Liver (tissue), 9 donors: ENCODE results near the gene PSMB9. TPM values are rescaled to one million over a fixed set of nuclear protein-coding genes. Genes with fewer than 3 reads are reported as not detected.

ENCODE experiments used
- DNase-seq: peaks from one replicate; pipeline ENCODE4 v3.0.0-alpha.2; 2017; ENCODE audit warnings: low spot score
- H3K27ac ChIP-seq, 2 donors: one replicate each; pipeline ENCODE4 v1.7.0; 2013; ENCODE audit warnings: inconsistent platforms in 2 of 2, low read length in 2 of 2, control low read depth in 1 of 2, low read depth in 1 of 2, mild to moderate bottlenecking in 1 of 2
- H3K27me3 ChIP-seq, 4 donors: one replicate each; pipeline versions ENCODE4 v1.6.1 to v1.7.0; 2013; ENCODE audit warnings: low read length in 3 of 4, inconsistent platforms in 1 of 4, mild to moderate bottlenecking in 1 of 4, moderate library complexity in 1 of 4; ENCODE audit not compliant: control insufficient read depth in 4 of 4, insufficient read depth in 4 of 4
- H3K36me3 ChIP-seq, 4 donors: one replicate each; pipeline versions ENCODE4 v1.6.1 to v1.7.0; 2013; ENCODE audit warnings: low read length in 3 of 4, mild to moderate bottlenecking in 3 of 4, low read depth in 1 of 4, moderate library complexity in 1 of 4; ENCODE audit not compliant: control insufficient read depth in 4 of 4, insufficient read depth in 3 of 4
- H3K4me1 ChIP-seq, 4 donors: one replicate each; pipeline versions ENCODE4 v1.6.1 to v1.7.0; 2013; ENCODE audit warnings: low read length in 3 of 4, mild to moderate bottlenecking in 3 of 4, moderate library complexity in 1 of 4; ENCODE audit not compliant: control insufficient read depth in 4 of 4, insufficient read depth in 4 of 4
- H3K4me3 ChIP-seq, 3 donors: one replicate each; pipeline versions ENCODE4 v1.6.1 to v1.7.0; 2013; ENCODE audit warnings: low read length in 3 of 3, control low read depth in 1 of 3, low read depth in 1 of 3, mild to moderate bottlenecking in 1 of 3
- H3K9ac ChIP-seq, 2 donors: one replicate each; pipeline ENCODE4 v1.7.0; 2013; ENCODE audit warnings: low read length in 2 of 2, mild to moderate bottlenecking in 2 of 2, moderate library complexity in 2 of 2, control low read depth in 1 of 2, low read depth in 1 of 2
- H3K9me3 ChIP-seq, 4 donors: one replicate each; pipeline versions ENCODE4 v1.6.1 to v1.7.0; 2013; ENCODE audit warnings: low read length in 3 of 4; ENCODE audit not compliant: control insufficient read depth in 4 of 4
- CTCF ChIP-seq: fragments of 150-350 bp; IDR thresholded peaks from 2 replicates; pipeline ENCODE4 v1.5.1; 2017; ENCODE audit warnings: improper control_type of control experiment, low read depth, low read length; ENCODE audit not compliant: missing input control
- EGR1 ChIP-seq, 2 donors: IDR thresholded peaks; 2 replicates each; pipeline ENCODE4 v1.6.1; 2016 to 2018; ENCODE audit warnings: antibody characterized with exemption in 2 of 2, low read depth in 2 of 2
- FOXA1 ChIP-seq: IDR thresholded peaks from 2 replicates; pipeline ENCODE4 v1.6.1; 2016; ENCODE audit warnings: antibody characterized with exemption
- FOXA2 ChIP-seq: IDR thresholded peaks from 2 replicates; pipeline ENCODE4 v1.6.1; 2016; ENCODE audit warnings: antibody characterized with exemption
- GABPA ChIP-seq, 2 donors: IDR thresholded peaks in 1 of 2; conservative IDR thresholded peaks in 1 of 2; 2 replicates each; pipeline ENCODE4 v1.6.1; 2016; ENCODE audit warnings: antibody characterized with exemption in 2 of 2, mild to moderate bottlenecking in 1 of 2, moderate library complexity in 1 of 2
- HNF4A ChIP-seq, 2 donors: conservative IDR thresholded peaks; 2 replicates each; pipeline ENCODE4 v1.6.1; 2016; ENCODE audit warnings: antibody characterized with exemption in 2 of 2, mild to moderate bottlenecking in 2 of 2
- HNF4G ChIP-seq: IDR thresholded peaks from 2 replicates; pipeline ENCODE4 v1.6.1; 2016; ENCODE audit warnings: antibody characterized with exemption
- JUND ChIP-seq, 2 donors: IDR thresholded peaks; 2 replicates each; pipeline ENCODE4 v1.6.1; 2016; ENCODE audit warnings: antibody characterized with exemption in 2 of 2
- MAX ChIP-seq: IDR thresholded peaks from 2 replicates; pipeline ENCODE4 v1.6.1; 2016; ENCODE audit warnings: antibody characterized with exemption
- NR2F2 ChIP-seq: IDR thresholded peaks from 2 replicates; pipeline ENCODE4 v1.6.1; 2016; ENCODE audit warnings: antibody characterized with exemption
- RAD21 ChIP-seq, 2 donors: IDR thresholded peaks; 2 replicates each; pipeline ENCODE4 v1.6.1; 2016; ENCODE audit warnings: antibody characterized with exemption in 2 of 2, mild to moderate bottlenecking in 2 of 2
- RXRA ChIP-seq, 2 donors: IDR thresholded peaks; 2 replicates each; pipeline ENCODE4 v1.6.1; 2017 to 2018; ENCODE audit warnings: antibody characterized with exemption in 2 of 2, mild to moderate bottlenecking in 1 of 2
- SP1 ChIP-seq: IDR thresholded peaks from 2 replicates; pipeline ENCODE4 v1.6.1; 2018; ENCODE audit warnings: antibody characterized with exemption, mild to moderate bottlenecking
- TAF1 ChIP-seq: conservative IDR thresholded peaks from 2 replicates; pipeline ENCODE4 v1.6.1; 2016; ENCODE audit warnings: antibody characterized with exemption, mild to moderate bottlenecking
- YY1 ChIP-seq: IDR thresholded peaks from 2 replicates; pipeline ENCODE4 v1.6.1; 2016; ENCODE audit warnings: antibody characterized with exemption, mild to moderate bottlenecking
- ZBTB33 ChIP-seq: IDR thresholded peaks from 2 replicates; pipeline ENCODE4 v1.6.1; 2016; ENCODE audit warnings: antibody characterized with exemption
- WGBS: extraction: QIAGEN DNeasy Blood & Tissue Kit; methylation state at CpG from one replicate; pipeline ENCODE4 v1.1.7; 2013; 5-methylcytosine and 5-hydroxymethylcytosine counted together
- polyA plus RNA-seq, 2 donors: library from polyadenylated mRNA; stranded (reverse) in 1 of 2; unstranded in 1 of 2; fragments of 200-250 nt in 1 of 2; fragments of >200 nt in 1 of 2; fragmentation: Nextera tagmentation in 1 of 2; extraction: Ambion mirVana in 1 of 2; gene quantifications; one replicate each; pipeline versions ENCODE4 v1.2.1 to v1.2.3, GENCODE V29; 2013 to 2015
- total RNA-seq, 2 donors: library from RNA; depleted of rRNA; stranded (reverse); fragments of >200 nt; gene quantifications; one replicate each; pipeline ENCODE4 v1.2.3, GENCODE V29; 2014
- TF ChIP-seq, protein P1 (sequence below): IDR thresholded peaks from 2 replicates; pipeline ENCODE4 v1.6.1; 2016; ENCODE audit warnings: antibody characterized with exemption, mild to moderate bottlenecking
- TF ChIP-seq, protein P2 (sequence below): IDR thresholded peaks from 2 replicates; pipeline ENCODE4 v1.6.1; 2016; ENCODE audit warnings: antibody characterized with exemption
- donor health status: healthy.
- donor health status: healthy.
- donor health status: healthy.
- donor health status: healthy.
- donor health status: healthy.

PSMB9 gene
- total and polyA plus RNA-seq, 4 donors = 11.7 to 31.6 (median 20.2) TPM

GRCh38 chr6:32876603-32877002, 22.6 kb downstream of the PSMB9 start:
- Histone ChIP-seq H3K36me3 (no peaks in the 10 kb centered on the region), H3K4me1 (peaks cover 0 to 4% (median 0%) of the 10 kb centered on the region in 4 donors), H3K9ac (no peak overlapping the region), H3K9me3 (no peaks in the 10 kb centered on the region), H3K27ac (no peak overlapping the region), H3K4me3 (no peak overlapping the region), H3K27me3 (peaks cover 0 to 4% (median 0%) of the 10 kb centered on the region in 4 donors)
- WGBS = 96% methylated on average over 2 of the region's 2 CpGs
- DNase-seq = no peak
- TF ChIP-seq RAD21 (IDR thresholded peaks at IDR 0.05) (no peak), FOXA2 (no peak), CTCF (no peak), RXRA (IDR thresholded peaks at IDR 0.05) (no peak), GABPA (IDR thresholded peaks at IDR 0.05 in 1 of 2, conservative IDR thresholded peaks at IDR 0.05 in 1 of 2) (no peak), EGR1 (IDR thresholded peaks at IDR 0.05; ENCODE audit: low read depth in 2 of 2) (no peak), NR2F2 (no peak), MAX (no peak), ZBTB33 (no peak), JUND (IDR thresholded peaks at IDR 0.05) (no peak), HNF4G (no peak), FOXA1 (no peak), SP1 (no peak), YY1 (no peak), TAF1 (no peak), HNF4A (conservative IDR thresholded peaks at IDR 0.05) (no peak)
- TF ChIP-seq, protein P1, sequence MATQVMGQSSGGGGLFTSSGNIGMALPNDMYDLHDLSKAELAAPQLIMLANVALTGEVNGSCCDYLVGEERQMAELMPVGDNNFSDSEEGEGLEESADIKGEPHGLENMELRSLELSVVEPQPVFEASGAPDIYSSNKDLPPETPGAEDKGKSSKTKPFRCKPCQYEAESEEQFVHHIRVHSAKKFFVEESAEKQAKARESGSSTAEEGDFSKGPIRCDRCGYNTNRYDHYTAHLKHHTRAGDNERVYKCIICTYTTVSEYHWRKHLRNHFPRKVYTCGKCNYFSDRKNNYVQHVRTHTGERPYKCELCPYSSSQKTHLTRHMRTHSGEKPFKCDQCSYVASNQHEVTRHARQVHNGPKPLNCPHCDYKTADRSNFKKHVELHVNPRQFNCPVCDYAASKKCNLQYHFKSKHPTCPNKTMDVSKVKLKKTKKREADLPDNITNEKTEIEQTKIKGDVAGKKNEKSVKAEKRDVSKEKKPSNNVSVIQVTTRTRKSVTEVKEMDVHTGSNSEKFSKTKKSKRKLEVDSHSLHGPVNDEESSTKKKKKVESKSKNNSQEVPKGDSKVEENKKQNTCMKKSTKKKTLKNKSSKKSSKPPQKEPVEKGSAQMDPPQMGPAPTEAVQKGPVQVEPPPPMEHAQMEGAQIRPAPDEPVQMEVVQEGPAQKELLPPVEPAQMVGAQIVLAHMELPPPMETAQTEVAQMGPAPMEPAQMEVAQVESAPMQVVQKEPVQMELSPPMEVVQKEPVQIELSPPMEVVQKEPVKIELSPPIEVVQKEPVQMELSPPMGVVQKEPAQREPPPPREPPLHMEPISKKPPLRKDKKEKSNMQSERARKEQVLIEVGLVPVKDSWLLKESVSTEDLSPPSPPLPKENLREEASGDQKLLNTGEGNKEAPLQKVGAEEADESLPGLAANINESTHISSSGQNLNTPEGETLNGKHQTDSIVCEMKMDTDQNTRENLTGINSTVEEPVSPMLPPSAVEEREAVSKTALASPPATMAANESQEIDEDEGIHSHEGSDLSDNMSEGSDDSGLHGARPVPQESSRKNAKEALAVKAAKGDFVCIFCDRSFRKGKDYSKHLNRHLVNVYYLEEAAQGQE = no peak
- TF ChIP-seq, protein P2, sequence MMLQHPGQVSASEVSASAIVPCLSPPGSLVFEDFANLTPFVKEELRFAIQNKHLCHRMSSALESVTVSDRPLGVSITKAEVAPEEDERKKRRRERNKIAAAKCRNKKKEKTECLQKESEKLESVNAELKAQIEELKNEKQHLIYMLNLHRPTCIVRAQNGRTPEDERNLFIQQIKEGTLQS = no peak
